Right cardiac atrium (tissue), 5 donors: ENCODE measurements around the gene VPS4B. TPM values are rescaled to one million over a fixed set of nuclear protein-coding genes. Genes with fewer than 3 reads are reported as not detected.
"Not testable (repeated sequence)": the region's sequence is repeated elsewhere in the genome, so short reads cannot be mapped to it uniquely, and the experiment has no call there.

Experiments
- ATAC-seq, 2 donors: fragments of 200-7000 bp; cut with Tn5 transposase; one replicate each; pipeline versions ENCODE4 v1.8.0 to v1.9.1; 2020; ENCODE audit warnings: moderate library complexity in 2 of 2, mild to moderate bottlenecking in 1 of 2
- DNase-seq, 3 donors: peaks; one replicate each; pipeline ENCODE4 v3.0.0-alpha.2; 2020
- H3K27ac ChIP-seq: one replicate; pipeline ENCODE4 v1.5.1; 2013; ENCODE audit warnings: mild to moderate bottlenecking, low read length, control low read depth, moderate library complexity
- H3K27me3 ChIP-seq: one replicate; pipeline ENCODE4 v1.6.1; 2013; ENCODE audit not compliant: control insufficient read depth, insufficient read depth
- H3K4me1 ChIP-seq: one replicate; pipeline ENCODE4 v1.6.1; 2013; ENCODE audit warnings: low read length; ENCODE audit not compliant: control insufficient read depth, insufficient read depth
- H3K4me3 ChIP-seq: one replicate; pipeline ENCODE4 v1.5.1; 2013; ENCODE audit warnings: low read length, control low read depth
- H3K9me3 ChIP-seq: one replicate; pipeline ENCODE4 v1.6.1; 2013; ENCODE audit warnings: low read length; ENCODE audit not compliant: control insufficient read depth
- WGBS: extraction: QIAGEN DNeasy Blood & Tissue Kit; methylation state at CpG from one replicate; pipeline ENCODE4 v1.1.7; 2013; 5-methylcytosine and 5-hydroxymethylcytosine counted together
- intact Hi-C, 4 donors: fragments of 100-400 bp; cut with DNase I; formaldehyde crosslinking; loops; one replicate each; pipeline versions ENCODE4 v1.11.0 to v1.14.0; 2022 to 2023
- long read RNA-seq, 4 donors: library from polyadenylated mRNA; unstranded; transcript quantifications; one replicate each; pipeline ENCODE4 v2.0.0, GENCODE V29; 2020 to 2021
- polyA plus RNA-seq: library from polyadenylated mRNA; stranded (reverse); fragments of 200-250 nt; gene quantifications from one replicate; pipeline ENCODE4 v1.2.3, GENCODE V29; 2013
- total RNA-seq, 4 donors: library from RNA; stranded (reverse); fragmentation: NEBNext Ultra II Directional; extraction: Animal tissue kit (Norgen Biotek cat#: 25700); gene quantifications; one replicate each; pipeline ENCODE4 v1.2.1, GENCODE V29; 2021
- donor health status: healthy with polysubstance abuse.
- donor health status: DM: no; HTN: yes; CAD: no.
- donor health status: DM: no; HTN: no; CAD: no.
- donor health status: DM: no; HTN: yes; CAD: no; lungs with severe emphysema.
- donor health status: DM: yes; HTN: yes; CAD: no.

VPS4B gene
- 10 to 100 TPM; 21.4 to 28.8 (median 27.5) TPM for total RNA-seq
- polyA plus RNA-seq, result 8.0 TPM
- long read RNA-seq, donor 1, transcript VPS4B-201 (11 exons, 3,324 nt), result major isoform, 28 of 33 reads
- long read RNA-seq, donor 1, partial matches to known transcripts, result 4 of 33 reads
- long read RNA-seq, donor 1, other reads (novel, unspliced or antisense), result 1 of 33 reads
- long read RNA-seq, donor 2, transcript VPS4B-201 (11 exons, 3,324 nt), result major isoform, 12 of 16 reads
- long read RNA-seq, donor 2, partial matches to known transcripts, result 0 of 16 reads
- long read RNA-seq, donor 2, other reads (novel, unspliced or antisense), result 4 of 16 reads
- long read RNA-seq, donor 3, transcript VPS4B-201 (11 exons, 3,324 nt), result major isoform, 50 of 66 reads
- long read RNA-seq, donor 3, partial matches to known transcripts, result 8 of 66 reads
- long read RNA-seq, donor 3, other reads (novel, unspliced or antisense), result 8 of 66 reads
- long read RNA-seq, donor 4, transcript VPS4B-201 (11 exons, 3,324 nt), result major isoform, 13 of 17 reads
- long read RNA-seq, donor 4, partial matches to known transcripts, result 1 of 17 reads
- long read RNA-seq, donor 4, other reads (novel, unspliced or antisense), result 3 of 17 reads

GRCh38 chr18:63422087-63422863 lies at the start of gene VPS4B:
TSS of gene VPS4B (minus strand) at chr18:63422476. CDS start at chr18:63422259, 217 bp downstream.
- DNase-seq, result peak; percentile 100
- ATAC-seq, result peak; percentile 99 to 100
- WGBS, result under 1% methylated on average over 58 of the region's 58 CpGs
- H3K4me3 ChIP-seq, result peak within 1 kb of the TSS; percentile 91
- H3K27ac ChIP-seq, result peak within 1 kb of the TSS; percentile 98
- H3K4me1 ChIP-seq, result peaks cover 4% of the 10 kb centered on the region
- no peaks in the 10 kb centered on the region for H3K9me3 ChIP-seq
- no peaks in the 10 kb centered on the region for H3K27me3 ChIP-seq
- intact Hi-C loops, result no loop called here

GRCh38 chr18:63470751-63471150 lies 48.5 kb upstream of the VPS4B start:
- H3K9me3 ChIP-seq, result no peaks in the 10 kb centered on the region
- H3K4me1 ChIP-seq, result no peaks in the 10 kb centered on the region
- 86% methylated on average over 12 of the region's 12 CpGs for WGBS
- H3K27me3 ChIP-seq, result no peaks in the 10 kb centered on the region
- ATAC-seq (no peak), DNase-seq (no peak)
- intact Hi-C loops, result no loop called here
- no peak overlapping the region for H3K27ac ChIP-seq
- no peak overlapping the region for H3K4me3 ChIP-seq

- intact Hi-C loops, result no loop called here
- 94% methylated on average over 3 of the region's 3 CpGs for WGBS
Observed at GRCh38 chr18:63468575-63468974, 46.3 kb upstream of the VPS4B start.

GRCh38 chr18:63467699-63468098 lies 45.4 kb upstream of the VPS4B start:
- WGBS, result 84% methylated on average over 4 of the region's 4 CpGs
- H3K27ac ChIP-seq, result no peak overlapping the region
- no peak for ATAC-seq

More at GRCh38 chr18:63468575-63468974, 46.3 kb upstream of the VPS4B start:
- DNase-seq, result no peak
- H3K4me3 ChIP-seq, result no peak overlapping the region
- no peaks in the 10 kb centered on the region for H3K27me3 ChIP-seq
- no peak for ATAC-seq
- H3K4me1 ChIP-seq, result no peaks in the 10 kb centered on the region
- H3K27ac ChIP-seq, result no peak overlapping the region
- no peaks in the 10 kb centered on the region for H3K9me3 ChIP-seq

GRCh38 chr18:63465059-63465458 lies 42.8 kb upstream of the VPS4B start:
- Histone ChIP-seq H3K4me1 (no peaks in the 10 kb centered on the region), H3K4me3 (no peak overlapping the region), H3K27me3 (no peaks in the 10 kb centered on the region), H3K27ac (no peak overlapping the region), H3K9me3 (no peaks in the 10 kb centered on the region)
- WGBS, result 65% methylated on average over 2 of the region's 2 CpGs
- no peak for DNase-seq
- intact Hi-C loops, result no loop called here
- ATAC-seq, result no peak

More at GRCh38 chr18:63467699-63468098, 45.4 kb upstream of the VPS4B start:
- Histone ChIP-seq H3K4me3 (no peak overlapping the region), H3K9me3 (no peaks in the 10 kb centered on the region), H3K4me1 (no peaks in the 10 kb centered on the region), H3K27me3 (no peaks in the 10 kb centered on the region)
- no peak for DNase-seq
- intact Hi-C loops, result no loop called here

GRCh38 chr18:63464434-63464833 lies 42.2 kb upstream of the VPS4B start:
- DNase-seq, result no peak
- no peaks in the 10 kb centered on the region for H3K27me3 ChIP-seq
- intact Hi-C loops, result no loop called here
- H3K27ac ChIP-seq, result no peak overlapping the region
- no peaks in the 10 kb centered on the region for H3K4me1 ChIP-seq
- no peak for ATAC-seq
- 93% methylated on average over 2 of the region's 2 CpGs for WGBS
- no peak overlapping the region for H3K4me3 ChIP-seq
- no peaks in the 10 kb centered on the region for H3K9me3 ChIP-seq

GRCh38 chr18:63460414-63460813 lies 38.1 kb upstream of the VPS4B start:
- Histone ChIP-seq H3K9me3 (no peaks in the 10 kb centered on the region), H3K27ac (no peak overlapping the region), H3K4me3 (no peak overlapping the region), H3K4me1 (no peaks in the 10 kb centered on the region), H3K27me3 (no peaks in the 10 kb centered on the region)
- intact Hi-C loops, result no loop called here
- ATAC-seq (no peak), DNase-seq (no peak)
- 43% methylated on average over 1 of the region's 1 CpG for WGBS

- Histone ChIP-seq H3K4me3 (no peak overlapping the region), H3K27me3 (no peaks in the 10 kb centered on the region), H3K4me1 (no peaks in the 10 kb centered on the region), H3K9me3 (no peaks in the 10 kb centered on the region), H3K27ac (no peak overlapping the region)
- intact Hi-C loops, result no loop called here
- WGBS, result 82% methylated on average over 6 of the region's 6 CpGs
- DNase-seq, result no peak
- ATAC-seq, result no peak
Observed at GRCh38 chr18:63457977-63458376, 35.7 kb upstream of the VPS4B start.

- Histone ChIP-seq H3K27ac (no peak overlapping the region), H3K9me3 (no peaks in the 10 kb centered on the region), H3K4me3 (no peak overlapping the region), H3K4me1 (peaks cover 2% of the 10 kb centered on the region), H3K27me3 (no peaks in the 10 kb centered on the region)
- ATAC-seq (no peak), DNase-seq (no peak)
- intact Hi-C loops, result no loop called here
- 86% methylated on average over 8 of the region's 8 CpGs for WGBS
Observed at GRCh38 chr18:63454497-63454896, 32.2 kb upstream of the VPS4B start.

- H3K27ac ChIP-seq, H3K4me3 ChIP-seq, H3K4me1 ChIP-seq, H3K9me3 ChIP-seq, H3K27me3 ChIP-seq, intact Hi-C loops, ATAC-seq, DNase-seq: not testable (repeated sequence)
- 53% methylated on average over 5 of the region's 5 CpGs for WGBS
Observed at GRCh38 chr18:63452751-63453150, 30.5 kb upstream of the VPS4B start.
